ENCODE measurements around the gene TCOF1.

DNA sequence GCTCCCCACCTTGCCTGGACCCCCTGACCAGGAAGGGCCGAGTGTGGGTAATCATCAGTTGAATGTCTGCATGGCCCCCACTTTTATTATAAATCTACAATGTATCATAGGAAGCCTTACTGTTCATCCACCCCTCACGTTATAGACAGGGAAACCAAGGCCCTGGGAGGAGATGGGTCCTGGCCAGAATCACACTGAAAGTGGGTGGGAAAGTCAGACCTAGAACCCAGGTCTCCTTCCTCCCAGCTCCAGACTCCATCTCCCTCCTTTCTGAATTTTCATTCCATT, 38.1 kb downstream of the TCOF1 start:
- TF ChIP-seq ZNF274 (IDR thresholded peaks at IDR 0.05; ENCODE audit: low read depth, low read length), result no peak
- no peak for TF ChIP-seq SUZ12 (IDR thresholded peaks at IDR 0.05; ENCODE audit: extremely low read depth, insufficient read depth, insufficient read length)
